ENCODE results near the gene ERBB4.

Gene ERBB4

GRCh38 chr2:212538305-212539071, at the start of gene ERBB4:
Gene ERBB4, minus strand, starts transcription at chr2:212538802. Its CDS starts 272 bp downstream, at chr2:212538530.
- TF ChIP-seq, protein P1, sequence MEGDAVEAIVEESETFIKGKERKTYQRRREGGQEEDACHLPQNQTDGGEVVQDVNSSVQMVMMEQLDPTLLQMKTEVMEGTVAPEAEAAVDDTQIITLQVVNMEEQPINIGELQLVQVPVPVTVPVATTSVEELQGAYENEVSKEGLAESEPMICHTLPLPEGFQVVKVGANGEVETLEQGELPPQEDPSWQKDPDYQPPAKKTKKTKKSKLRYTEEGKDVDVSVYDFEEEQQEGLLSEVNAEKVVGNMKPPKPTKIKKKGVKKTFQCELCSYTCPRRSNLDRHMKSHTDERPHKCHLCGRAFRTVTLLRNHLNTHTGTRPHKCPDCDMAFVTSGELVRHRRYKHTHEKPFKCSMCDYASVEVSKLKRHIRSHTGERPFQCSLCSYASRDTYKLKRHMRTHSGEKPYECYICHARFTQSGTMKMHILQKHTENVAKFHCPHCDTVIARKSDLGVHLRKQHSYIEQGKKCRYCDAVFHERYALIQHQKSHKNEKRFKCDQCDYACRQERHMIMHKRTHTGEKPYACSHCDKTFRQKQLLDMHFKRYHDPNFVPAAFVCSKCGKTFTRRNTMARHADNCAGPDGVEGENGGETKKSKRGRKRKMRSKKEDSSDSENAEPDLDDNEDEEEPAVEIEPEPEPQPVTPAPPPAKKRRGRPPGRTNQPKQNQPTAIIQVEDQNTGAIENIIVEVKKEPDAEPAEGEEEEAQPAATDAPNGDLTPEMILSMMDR (IDR thresholded peaks at IDR 0.05; ENCODE audit: borderline replicate concordance, insufficient read depth, low read depth, low read length), result no peak
- H3K4me3 ChIP-seq (ENCODE audit: low read depth, low read length), result peak within 1 kb of the TSS; percentile 42

GRCh38 chr2:212580117-212580516, 41.5 kb upstream of the ERBB4 start:
- TF ChIP-seq, protein P1 (IDR thresholded peaks at IDR 0.05; ENCODE audit: borderline replicate concordance, insufficient read depth, low read depth, low read length), result no peak
- H3K4me3 ChIP-seq (ENCODE audit: low read depth, low read length), result no peak overlapping the region

GRCh38 chr2:212556296-212556695, 17.7 kb upstream of the ERBB4 start:
- TF ChIP-seq, protein P1 (IDR thresholded peaks at IDR 0.05; ENCODE audit: borderline replicate concordance, insufficient read depth, low read depth, low read length), result no peak
- no peak overlapping the region for H3K4me3 ChIP-seq (ENCODE audit: low read depth, low read length)

GRCh38 chr2:212554233-212554632, 15.6 kb upstream of the ERBB4 start:
- TF ChIP-seq, protein P1 (IDR thresholded peaks at IDR 0.05; ENCODE audit: borderline replicate concordance, insufficient read depth, low read depth, low read length), result no peak
- H3K4me3 ChIP-seq (ENCODE audit: low read depth, low read length), result no peak overlapping the region

GRCh38 chr2:212549941-212550340, 11.3 kb upstream of the ERBB4 start:
- no peak overlapping the region for H3K4me3 ChIP-seq (ENCODE audit: low read depth, low read length)
- TF ChIP-seq, protein P1 (IDR thresholded peaks at IDR 0.05; ENCODE audit: borderline replicate concordance, insufficient read depth, low read depth, low read length), result no peak

DNA sequence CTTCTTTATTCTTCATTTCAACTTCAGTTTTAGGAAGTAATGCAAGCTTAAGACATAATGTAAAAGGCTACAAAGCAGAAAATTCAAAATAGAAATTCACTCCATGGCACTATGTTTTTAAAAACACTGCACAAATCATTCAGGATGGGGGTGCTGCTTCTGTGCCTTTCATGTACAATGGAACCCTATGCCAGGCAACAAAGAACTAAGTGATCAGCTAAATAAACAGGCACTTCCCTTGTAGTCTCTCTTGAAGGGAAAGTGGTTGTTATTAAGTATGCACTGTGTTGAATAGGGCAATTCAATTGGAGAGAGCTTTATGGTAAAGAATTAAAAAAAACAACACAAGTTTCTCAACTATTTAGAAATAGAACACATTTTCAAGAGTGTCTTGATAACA, 10.9 kb upstream of the ERBB4 start:
- TF ChIP-seq, protein P1 (IDR thresholded peaks at IDR 0.05; ENCODE audit: borderline replicate concordance, insufficient read depth, low read depth, low read length), result no peak
- no peak overlapping the region for H3K4me3 ChIP-seq (ENCODE audit: low read depth, low read length)

DNA sequence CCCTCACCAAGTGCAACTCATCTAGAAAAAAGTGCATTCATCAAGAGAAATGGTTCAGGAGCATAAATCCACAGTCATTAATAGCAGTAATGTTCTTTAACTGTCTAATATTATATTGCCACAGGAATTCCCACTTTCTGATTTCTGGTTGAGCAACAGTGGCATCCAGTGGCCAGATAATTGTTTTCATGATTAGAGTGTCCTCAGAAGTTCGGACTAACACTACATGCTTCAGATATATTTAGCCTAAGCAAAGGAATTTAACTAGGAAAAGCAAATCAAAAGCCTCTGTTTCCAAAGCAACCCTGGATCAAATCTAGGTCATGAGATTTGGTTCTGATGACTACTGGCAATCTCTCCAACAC, 9.8 kb upstream of the ERBB4 start:
- H3K4me3 ChIP-seq (ENCODE audit: low read depth, low read length), result no peak overlapping the region
- TF ChIP-seq, protein P1 (IDR thresholded peaks at IDR 0.05; ENCODE audit: borderline replicate concordance, insufficient read depth, low read depth, low read length), result no peak
